HCT116 (cell line): ENCODE results near the gene ZNF48.

Experiments
- ATF3 ChIP-seq: IDR thresholded peaks from 2 replicates; pipeline ENCODE4 v1.6.1; 2012
- CBX3 ChIP-seq: IDR thresholded peaks from 2 replicates; pipeline ENCODE4 v1.6.1; 2012; ENCODE audit warnings: low read depth
- CTCF ChIP-seq, 3 experiments: fragments of 200-600 bp in 1 of 3; sonication (generic) in 1 of 3; IDR thresholded peaks in 2 of 3; conservative IDR thresholded peaks in 1 of 3; 2 replicates each; pipeline ENCODE4 v1.5.1; 2012 to 2017; ENCODE audit warnings: low read depth in 2 of 3, low read length in 2 of 3, antibody characterized with exemption in 1 of 3, borderline replicate concordance in 1 of 3, control low read depth in 1 of 3, mild to moderate bottlenecking in 1 of 3, mixed read lengths in 1 of 3, mixed run types in 1 of 3, moderate library complexity in 1 of 3; ENCODE audit not compliant: insufficient read depth in 1 of 3
- EZH2 ChIP-seq: fragments of 200-600 bp; sonication (generic); IDR thresholded peaks from 2 replicates; pipeline ENCODE4 v1.6.1; 2017; ENCODE audit warnings: antibody characterized with exemption, mixed run types
- SP1 ChIP-seq: IDR thresholded peaks from 2 replicates; pipeline ENCODE4 v1.6.1; 2012; ENCODE audit warnings: low read depth
- SRF ChIP-seq: IDR thresholded peaks from 2 replicates; pipeline ENCODE4 v1.6.1; 2012; ENCODE audit warnings: low read depth
- ZBTB33 ChIP-seq: IDR thresholded peaks from 2 replicates; pipeline ENCODE4 v1.6.1; 2011; ENCODE audit warnings: mild to moderate bottlenecking, low read length, moderate library complexity; ENCODE audit not compliant: insufficient replicate concordance; ENCODE audit errors: extremely low read depth

- TF ChIP-seq CTCF (IDR thresholded peaks at IDR 0.05 in 2 of 3, conservative IDR thresholded peaks at IDR 0.05 in 1 of 3; ENCODE audit: borderline replicate concordance in 1 of 3, insufficient read depth in 1 of 3, low read depth in 2 of 3, low read length in 2 of 3) (no peak), EZH2 (no peak), SP1 (no peak), ATF3 (no peak), CBX3 (no peak), ZBTB33 (no peak), SRF (no peak)
Observed at GRCh38 chr16:30447512-30448226, 52.4 kb downstream of the ZNF48 start.
